GM03348 (cell line): ENCODE data around the gene CENPL.
"Not testable (repeated sequence)": the region's sequence is repeated elsewhere in the genome, so short reads cannot be mapped to it uniquely, and the experiment has no call there.

ENCODE experiments used
- DNase-seq: peaks from one replicate; pipeline ENCODE4 v3.0.0; 2012; ENCODE audit warnings: low spot score

Gene CENPL

DNA sequence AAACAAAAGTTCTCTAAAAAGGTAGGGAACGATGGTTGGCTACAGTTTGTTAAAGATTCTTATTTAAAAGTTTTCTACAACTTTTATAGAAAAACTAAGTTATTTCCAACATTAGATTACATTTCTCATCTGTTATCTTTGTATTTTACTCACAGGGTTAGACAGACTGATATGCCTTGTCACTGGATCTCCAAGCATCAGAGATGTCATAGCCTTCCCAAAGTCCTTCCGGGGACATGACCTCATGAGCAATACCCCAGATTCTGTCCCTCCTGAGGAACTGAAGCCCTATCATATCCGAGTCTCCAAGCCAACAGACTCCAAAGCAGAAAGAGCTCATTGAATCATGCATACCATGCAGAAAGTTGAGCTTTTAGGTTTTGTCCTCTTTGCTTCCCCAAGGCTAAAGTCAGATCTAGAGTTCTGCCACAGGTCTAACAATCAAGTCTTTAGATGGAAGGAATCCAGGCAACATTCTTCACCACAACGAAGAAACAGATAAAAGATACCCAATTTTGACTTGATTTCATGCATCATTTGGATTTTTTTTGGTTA is 32.8 kb upstream of the CENPL start:
- DNase-seq, result no peak

DNA sequence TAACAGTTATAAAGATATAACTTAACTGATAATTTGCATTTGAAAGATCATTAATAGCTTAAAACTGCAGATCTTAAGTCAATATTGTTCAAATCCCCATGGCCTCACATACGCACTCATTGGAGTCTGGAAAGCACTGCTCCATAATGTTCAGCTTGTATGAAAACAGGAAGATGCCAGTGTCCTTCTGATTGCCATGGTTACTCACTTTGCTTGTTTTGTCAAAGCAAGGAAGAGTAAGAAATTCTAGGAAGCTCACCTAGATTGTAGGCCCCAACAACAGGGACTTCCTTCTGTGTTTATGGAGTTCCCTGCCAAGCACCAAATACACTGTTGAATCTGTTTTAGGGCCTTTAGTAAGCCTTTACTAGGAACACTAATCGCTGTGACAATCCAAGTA is 32.2 kb upstream of the CENPL start:
- no peak for DNase-seq

DNA sequence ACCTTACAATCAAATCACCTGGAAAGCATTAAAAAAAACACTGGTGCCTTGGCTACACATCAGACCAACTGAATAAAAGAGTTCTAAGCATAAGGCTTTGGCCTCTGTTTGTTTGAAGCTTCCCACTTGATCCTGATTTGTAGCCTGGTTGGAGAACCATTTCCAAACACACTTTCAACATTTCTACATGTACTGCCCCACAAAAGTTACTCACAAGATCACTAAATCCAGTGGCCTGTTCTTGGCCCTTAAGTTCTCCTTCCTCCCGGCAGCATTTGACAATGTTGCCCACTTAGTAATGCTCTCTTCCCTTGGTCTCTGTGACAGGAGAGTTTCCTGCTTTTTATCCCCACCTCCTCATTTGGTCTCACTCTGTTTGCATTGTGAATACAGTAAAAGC is 31.3 kb upstream of the CENPL start:
- DNase-seq, result no peak

DNA sequence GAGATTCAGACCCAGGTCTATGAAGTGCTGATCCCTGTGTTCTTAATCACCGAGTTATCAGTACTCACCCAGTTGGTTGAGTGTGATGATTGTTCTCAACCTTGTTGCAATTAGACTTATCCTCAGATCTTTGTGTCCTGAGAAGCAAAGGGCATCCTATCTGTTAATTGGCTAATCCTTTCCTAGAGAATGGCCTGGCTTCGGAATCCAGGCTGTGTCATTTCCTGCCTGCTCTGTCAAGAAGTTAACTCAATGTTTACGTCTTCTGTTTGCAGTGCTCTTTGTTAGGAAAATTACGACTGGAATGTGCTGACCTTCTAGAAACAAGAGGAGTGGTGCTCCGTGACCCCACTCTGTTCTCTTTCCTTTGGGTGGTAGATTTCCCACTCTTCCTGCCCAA is 28.4 kb upstream of the CENPL start:
- peak; percentile 50 for DNase-seq

DNA sequence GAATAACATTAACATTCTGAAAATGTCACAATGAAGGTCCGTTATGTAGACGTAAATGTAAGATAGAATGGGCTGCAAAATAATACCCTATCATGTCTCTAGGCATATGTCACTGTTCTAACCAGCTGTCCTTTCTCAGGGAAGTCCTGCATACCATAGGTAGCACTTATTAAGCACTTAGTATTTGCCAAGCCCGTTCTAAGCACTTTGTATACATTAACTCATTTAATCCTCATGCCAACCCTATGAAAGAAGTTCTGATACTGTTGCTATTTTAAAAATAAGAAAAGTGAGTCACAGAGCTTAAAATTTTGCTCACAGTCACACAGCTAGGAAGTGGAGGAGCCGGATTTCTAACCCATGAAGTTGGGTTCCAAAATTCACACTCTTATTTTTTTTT is 27.4 kb upstream of the CENPL start:
- DNase-seq, result no peak

DNA sequence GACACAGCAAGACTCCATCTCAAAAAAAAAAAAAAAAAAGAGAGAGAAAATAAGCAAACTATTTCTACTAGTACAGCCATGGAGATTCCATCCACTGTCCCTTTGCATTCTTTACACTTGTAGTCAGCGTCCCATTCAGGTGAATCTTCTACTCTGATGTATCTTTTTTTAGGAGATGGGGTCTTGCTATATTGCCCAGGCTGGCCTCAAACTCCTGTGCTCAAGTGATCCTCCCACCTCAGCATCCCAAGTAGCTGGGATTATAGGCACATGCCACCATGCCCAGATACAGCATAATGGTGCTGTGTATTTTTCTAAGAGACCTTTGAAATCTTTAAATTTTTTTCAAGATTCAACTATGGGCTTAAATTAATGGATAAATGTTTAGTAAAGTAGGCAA is 8.1 kb upstream of the CENPL start:
- no peak for DNase-seq

DNA sequence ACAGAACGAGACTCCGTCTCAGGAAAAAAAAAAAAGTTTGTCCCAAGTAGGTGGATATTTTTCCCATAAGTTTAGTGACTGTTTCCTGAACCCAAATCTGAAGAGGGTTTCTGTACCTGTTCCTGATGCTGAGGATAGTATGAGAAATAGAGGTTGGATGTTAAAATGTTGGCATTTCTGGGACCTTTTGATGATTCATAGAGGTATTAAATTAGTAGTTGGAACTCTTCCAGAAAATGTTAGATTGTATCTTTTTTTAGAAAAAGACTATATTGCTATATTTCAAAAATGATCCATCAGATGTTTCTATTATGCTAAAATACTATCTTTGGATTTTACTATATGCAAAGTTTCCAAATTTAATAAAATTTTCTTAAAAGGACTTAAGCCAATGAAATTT is 2.9 kb upstream of the CENPL start:
- no peak for DNase-seq

DNA sequence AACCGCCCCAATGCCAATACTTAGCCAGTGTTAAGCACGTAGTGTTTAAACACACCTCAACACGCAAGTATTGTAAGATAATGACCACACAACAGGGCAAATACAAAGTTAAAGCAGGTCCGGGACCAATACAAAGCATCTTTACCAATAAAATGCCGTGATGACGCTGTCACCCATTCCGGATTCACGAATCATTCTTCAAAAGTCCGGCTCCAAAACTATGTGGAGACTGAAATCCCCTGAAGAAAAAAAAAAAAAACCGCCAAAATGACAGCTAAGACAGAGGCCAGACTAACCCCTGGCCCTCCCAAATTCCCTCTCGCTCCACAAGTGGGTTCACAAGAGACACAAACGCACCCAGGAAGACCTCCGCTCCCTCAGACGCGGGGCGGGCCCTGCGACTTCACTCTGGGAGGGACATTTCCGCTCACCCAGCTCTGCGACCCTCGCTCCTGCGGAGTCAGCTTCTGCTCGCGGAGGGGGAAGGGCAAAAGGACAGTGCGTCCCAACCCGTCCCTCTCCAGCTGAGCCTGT is 835 bp downstream of the CENPL start:
- DNase-seq, result no peak

DNA sequence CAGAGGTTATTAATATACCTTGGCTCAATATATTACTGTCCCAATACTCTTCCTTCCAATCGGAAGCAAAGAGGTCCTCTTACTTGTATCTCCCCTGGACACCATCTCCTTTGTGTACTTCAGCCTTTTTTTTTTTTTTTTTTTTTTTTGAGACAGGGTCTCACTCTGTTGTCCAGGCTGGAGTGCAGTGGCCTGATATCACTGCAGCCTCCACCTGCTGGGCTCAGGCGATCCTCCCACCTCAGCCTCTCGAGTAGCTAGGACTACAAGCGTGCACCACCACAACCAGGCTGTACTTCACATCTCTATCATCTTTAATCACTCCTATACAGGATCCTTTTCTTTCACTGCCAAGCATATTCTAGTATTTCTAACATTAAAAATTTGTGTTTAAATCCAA is 3.0 kb downstream of the CENPL start:
- no peak for DNase-seq

DNA sequence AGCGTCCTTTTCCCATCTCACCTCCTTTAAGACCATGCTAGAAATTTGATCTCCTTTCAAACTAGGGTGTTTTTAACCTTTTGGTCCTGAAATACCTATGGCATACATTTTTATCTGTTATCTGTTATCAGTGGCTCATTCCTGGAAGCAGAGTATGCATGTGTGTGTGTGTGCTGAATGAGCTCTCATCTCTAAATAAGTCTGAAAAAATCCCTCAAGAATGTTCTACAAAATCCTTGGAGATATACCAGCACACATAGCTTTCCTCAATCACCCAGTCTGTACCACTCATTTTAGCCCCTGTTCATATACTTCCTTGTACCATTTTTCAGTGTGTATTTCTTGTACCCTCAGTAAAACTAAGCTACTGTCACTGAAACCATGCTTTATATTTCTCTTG is 6.2 kb downstream of the CENPL start:
- DNase-seq, result no peak

DNA sequence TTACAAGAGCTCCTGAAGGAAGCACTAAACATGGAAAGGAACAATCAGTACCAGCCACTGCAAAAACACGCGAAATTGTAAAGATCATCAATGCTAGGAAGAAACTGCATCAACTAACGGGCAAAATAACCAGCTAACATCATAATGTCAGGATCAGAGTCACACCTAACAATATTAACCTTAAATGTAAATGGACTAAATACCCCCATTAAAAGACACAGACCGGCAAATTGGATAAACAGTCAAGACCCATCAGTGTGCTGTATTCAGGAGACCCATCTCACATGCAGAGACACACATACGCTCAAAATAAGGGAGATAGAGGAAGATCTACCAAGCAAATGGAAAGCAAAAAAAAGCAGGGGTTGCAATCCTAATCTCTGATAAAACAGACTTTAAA is 11.0 kb downstream of the CENPL start:
- DNase-seq, result not testable (repeated sequence)

DNA sequence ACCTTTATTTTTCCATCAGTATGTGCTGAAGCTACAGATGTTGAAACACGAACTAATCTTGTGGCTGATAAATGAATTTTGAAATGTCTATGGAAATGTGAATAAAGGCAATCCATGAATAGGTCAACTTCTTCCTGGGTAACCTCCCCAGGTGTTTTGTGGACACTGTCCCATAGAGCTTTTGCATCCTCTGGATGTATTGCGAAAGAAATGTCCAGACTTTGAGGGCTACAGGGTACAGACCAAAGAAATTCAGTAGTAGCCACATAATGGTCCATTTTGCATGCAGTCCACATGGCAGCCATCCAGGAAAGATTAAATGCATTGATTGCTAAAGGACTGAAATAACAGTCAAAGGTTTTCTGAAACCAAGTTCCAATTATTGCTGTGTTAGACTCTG is 21.7 kb downstream of the CENPL start:
- no peak for DNase-seq

DNA sequence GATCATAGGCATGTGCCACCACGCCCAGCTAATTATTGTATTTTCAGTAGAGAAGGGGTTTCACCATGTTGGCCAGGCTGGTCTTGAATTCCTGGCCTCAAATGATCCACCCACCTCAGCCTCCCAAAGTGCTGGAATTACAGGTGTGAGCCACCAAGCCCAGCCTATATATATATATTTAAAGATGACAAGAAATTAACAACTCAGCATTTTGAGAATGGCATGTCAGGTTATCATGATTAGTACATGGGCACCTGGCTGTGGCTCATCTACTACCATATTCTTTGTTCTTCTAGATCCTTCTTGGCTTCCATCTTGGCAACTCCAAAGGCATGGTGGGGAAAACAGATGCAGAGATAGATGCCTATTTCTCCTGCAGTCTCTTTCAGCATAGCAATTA is 24.7 kb downstream of the CENPL start:
- not testable (repeated sequence) for DNase-seq

DNA sequence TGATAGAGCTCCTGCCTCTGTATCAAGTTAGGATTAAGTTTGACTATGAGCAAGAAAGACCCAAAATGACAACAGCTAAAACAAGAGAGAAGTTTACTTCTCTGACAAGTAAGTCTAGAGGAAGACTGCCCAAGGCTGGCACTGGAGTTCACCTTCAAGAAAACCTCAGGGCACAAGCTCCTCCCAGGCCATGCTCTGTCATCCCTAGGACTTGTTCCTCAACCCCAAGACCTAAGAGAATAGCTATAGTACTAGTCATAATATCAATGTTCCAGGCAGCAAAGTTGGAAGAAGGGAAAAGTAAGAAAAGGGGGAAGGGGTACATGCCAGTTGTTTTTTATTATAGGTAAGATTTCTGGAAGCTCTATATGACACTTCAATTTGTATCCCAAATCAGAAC is 26.6 kb downstream of the CENPL start:
- no peak for DNase-seq

DNA sequence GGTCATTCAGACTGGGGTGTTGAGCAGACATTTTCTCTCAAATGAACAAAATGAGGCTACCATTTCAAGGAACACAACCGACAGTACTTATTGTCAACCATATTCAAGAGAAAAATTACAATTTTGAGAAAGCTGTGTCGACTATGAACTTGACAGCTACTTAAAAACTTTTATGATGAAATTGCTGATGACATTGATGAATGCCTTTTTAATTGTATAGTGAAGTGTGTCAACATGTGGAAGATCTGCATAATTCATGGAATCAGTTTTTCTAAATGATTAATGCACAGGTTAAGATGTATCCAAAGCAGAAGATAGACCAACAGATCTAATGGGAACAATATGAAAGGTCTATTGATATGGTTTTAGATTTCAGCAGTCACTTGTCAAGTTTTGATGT is 34.8 kb downstream of the CENPL start:
- DNase-seq, result no peak

DNA sequence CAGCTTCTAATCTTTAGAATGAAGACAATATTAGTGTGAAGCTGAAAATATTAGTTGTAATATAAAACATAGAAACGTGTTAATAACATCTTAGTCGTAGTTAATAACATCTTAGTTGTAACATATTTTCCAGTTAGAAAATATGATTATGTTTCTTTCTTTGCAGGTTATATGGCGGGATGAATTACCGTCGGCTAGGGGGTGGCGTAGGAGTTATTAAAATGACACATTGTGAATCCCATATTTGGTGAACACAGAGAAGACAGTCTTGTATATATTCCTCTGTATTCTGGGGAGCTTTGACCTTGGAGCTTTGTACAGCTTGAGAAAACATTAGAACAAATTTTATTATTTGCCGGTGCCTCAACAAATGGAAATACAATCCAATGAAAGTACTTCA is 39.7 kb downstream of the CENPL start:
- DNase-seq, result no peak

DNA sequence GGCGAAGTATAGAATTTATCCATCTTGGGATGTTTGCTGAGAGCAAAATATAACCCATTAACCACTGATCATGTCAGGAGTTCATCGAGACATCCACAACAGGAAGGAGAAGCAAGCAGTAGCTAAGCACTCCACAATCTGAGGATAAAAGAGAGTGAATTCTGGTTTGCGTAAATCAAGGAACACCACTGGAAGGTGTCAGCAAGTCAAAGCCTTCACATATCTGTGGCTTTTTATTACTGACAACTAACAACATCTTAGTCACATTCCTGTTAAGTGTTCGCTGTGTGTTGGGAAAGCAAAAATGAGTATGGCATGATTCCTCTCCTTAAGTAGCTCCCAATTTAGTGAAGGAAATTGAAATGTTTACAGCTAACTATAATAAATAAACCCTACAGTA is 44.7 kb downstream of the CENPL start:
- no peak for DNase-seq

DNA sequence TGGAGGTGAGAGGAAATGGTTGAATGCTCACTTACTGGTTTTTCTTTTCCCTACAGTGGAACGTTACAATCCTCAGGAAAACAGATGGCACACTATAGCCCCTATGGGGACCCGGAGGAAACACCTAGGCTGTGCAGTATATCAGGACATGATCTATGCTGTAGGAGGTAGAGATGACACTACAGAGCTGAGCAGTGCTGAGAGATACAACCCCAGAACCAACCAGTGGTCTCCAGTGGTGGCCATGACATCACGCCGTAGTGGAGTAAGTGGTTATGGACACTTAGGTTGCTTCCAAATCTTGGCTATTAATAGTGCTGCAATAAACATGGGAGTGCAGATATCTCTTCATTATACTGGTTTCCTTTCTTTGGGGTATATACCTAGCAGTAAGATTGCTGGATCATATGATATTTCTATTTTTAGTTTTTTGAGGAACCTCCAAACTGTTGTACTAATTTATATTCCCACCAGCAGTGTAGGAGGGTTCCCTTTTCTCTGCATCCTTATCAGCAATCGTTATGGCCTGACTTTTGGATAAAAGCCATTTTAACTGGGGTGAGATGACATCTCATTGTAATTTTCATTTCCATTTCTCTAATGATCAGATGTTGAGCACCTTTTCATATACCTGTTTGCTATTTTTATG is 49.0 kb downstream of the CENPL start:
- DNase-seq, result no peak

DNA sequence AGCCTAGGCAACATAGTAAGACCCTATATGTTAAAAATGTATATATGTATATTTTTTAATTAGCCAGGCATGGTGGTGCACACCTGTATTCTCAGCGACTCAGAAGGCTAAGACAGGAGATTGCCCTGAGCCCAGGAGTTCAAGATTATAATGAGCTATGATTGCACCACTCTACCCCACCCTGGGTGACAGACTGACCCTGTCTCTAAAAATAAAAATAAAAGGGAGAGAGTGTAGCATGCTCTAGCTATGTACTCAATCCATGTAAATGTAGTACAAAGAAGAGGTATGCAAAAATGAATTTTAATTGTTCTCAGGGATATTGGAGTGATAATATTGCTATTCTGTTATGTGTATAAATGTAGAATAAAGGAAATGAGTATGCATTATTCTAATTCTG is 53.1 kb downstream of the CENPL start:
- no peak for DNase-seq

DNA sequence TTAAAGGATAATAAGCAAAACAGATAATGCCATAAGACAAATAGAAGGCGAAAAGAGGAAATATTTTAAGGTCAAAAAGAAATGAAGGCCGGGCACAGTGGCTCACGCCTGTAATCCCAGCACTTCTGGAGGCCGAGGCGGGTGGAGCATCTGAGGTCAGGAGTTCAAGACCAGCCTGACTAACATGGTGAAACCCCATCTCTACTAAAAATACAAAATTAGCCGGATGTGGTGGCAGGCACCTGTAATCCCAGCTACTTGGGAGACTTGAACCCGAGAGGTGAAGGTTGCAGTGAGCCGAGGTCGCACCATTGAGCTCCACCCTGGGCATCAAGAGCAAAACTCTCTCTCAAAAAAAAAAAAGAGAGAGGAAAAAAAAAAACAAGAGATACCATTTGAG is 54.4 kb downstream of the CENPL start:
- DNase-seq, result not testable (repeated sequence)

DNA sequence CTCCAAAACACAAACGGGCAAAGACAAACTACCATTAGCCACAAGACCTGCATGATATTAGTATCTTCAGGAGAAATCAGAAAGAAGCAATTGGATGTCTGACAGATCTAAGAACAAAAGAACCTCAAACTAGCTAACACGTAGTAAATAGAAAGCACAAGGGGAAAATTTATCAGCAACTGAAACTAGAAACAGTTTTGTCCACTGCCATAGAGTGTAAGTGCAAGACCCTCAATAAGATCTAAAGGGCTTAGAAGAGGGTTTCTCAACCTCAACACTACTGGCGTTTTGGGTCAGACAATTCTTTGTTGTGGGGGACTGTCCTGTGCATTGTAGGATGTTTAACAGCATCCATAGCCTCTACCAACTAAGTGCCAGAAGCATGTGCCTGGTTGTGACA is 55.9 kb downstream of the CENPL start:
- no peak for DNase-seq

DNA sequence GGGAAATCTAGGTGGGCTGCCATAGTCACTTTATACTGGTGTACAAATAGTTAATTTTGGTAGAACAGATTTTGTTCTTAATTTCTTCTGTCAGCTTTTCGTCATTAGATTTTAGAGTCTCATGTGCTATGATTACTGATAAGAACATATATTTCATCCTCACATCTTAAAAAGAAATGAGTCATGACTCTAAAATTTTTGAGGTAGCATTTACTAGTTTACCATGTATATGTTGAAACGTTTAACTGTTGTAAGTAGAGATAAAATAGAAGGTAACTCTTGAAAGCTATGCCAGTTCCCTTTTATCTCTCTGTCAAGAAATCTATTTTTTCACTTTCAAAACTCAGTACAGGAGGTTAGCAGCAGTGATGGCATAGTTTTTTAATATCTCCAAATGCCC is 56.5 kb downstream of the CENPL start:
- DNase-seq, result no peak

DNA sequence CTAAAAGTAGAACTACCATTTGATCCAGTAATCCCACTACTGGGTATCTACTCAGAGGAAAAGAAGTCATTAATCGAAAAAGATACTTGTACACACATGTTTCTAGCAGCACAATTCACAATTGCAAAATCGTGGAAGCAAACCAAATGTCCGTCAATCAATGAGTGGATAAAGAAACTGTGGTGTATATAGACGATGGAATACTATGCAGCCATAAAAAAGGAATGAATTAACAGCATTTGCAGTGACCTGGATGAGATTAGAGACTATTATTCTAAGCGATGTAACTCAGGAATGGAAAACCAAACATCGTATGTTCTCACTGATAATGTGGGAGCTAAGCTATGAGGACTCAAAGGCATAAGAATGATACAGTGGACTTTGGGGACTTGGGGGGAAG is 60.4 kb downstream of the CENPL start:
- DNase-seq, result not testable (repeated sequence)

DNA sequence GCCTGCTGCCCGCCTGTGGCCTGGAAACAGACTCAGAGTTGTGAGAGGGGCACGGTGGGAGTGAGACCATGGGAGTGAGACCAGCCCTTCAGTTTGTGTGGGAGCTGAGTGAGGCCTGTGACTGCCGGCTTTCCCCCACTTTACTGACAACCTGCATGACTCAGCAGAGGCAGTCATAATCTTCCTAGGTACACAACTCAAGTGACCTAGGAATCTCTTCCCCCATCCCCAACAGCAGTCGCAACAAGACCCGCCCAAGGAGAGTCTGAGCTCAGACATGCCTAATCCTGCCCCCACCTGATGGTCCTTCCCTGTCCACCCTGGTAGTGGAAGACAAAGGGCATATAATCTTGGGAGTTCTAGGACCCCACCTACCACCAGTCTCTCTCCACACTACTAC is 65.7 kb downstream of the CENPL start:
- no peak for DNase-seq
